IPS DF 6.9 (cell line): Measurements from ENCODE around the gene ACSL4.

Experiments
- DNase-seq: peaks from one replicate; pipeline ENCODE4 v3.0.0-alpha.2; 2013; ENCODE audit warnings: low read depth, low spot score
- H3K27ac ChIP-seq: one replicate; pipeline ENCODE4 v1.5.1; 2013; ENCODE audit warnings: low read length, control low read depth
- H3K27me3 ChIP-seq: 2 replicates; pipeline ENCODE4 v1.6.1; 2013; ENCODE audit warnings: mild to moderate bottlenecking, low read length; ENCODE audit not compliant: control insufficient read depth, insufficient read depth
- H3K36me3 ChIP-seq: 2 replicates; pipeline ENCODE4 v1.6.1; 2013; ENCODE audit warnings: low read length; ENCODE audit not compliant: control insufficient read depth, insufficient read depth
- H3K4me1 ChIP-seq: 2 replicates; pipeline ENCODE4 v1.6.1; 2013; ENCODE audit warnings: low read length; ENCODE audit not compliant: control insufficient read depth, insufficient read depth
- H3K4me3 ChIP-seq: 2 replicates; pipeline ENCODE4 v1.5.1; 2013; ENCODE audit warnings: mild to moderate bottlenecking, low read length
- H3K9me3 ChIP-seq: 2 replicates; pipeline ENCODE4 v1.6.1; 2013; ENCODE audit warnings: low read length, inconsistent platforms; ENCODE audit not compliant: control insufficient read depth, insufficient read depth
- WGBS: extraction: QIAGEN DNeasy Blood & Tissue Kit; methylation state at CpG from one replicate; pipeline ENCODE4 v1.1.7; 2013; ENCODE audit warnings: mixed read lengths, missing lambda C conversion rate; ENCODE audit not compliant: insufficient read length, insufficient coverage; 5-methylcytosine and 5-hydroxymethylcytosine counted together

ACSL4 gene

DNA sequence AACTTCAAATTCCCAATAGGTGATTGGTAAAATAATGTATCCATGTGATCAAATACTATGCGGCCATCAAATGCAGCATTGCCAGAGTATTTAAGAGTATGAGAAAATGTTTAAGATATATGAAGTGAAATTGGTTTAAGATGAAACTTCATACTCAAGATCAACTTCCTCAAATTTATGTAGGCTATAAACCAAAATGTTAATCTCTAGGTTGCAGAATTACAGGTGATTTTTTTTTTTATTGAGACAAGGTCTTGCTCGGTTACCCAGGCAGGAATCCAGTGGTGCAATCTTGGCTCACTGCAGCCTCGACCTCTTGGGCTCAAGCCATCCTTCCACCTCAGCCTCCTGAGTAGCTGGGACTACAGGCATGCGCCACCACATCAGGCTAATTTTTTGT is 25.3 kb downstream of the ACSL4 start:
- WGBS: no CpG with 5 or more reads among the region's 4 CpGs
- H3K36me3 ChIP-seq: no peaks in the 10 kb centered on the region
- no peak overlapping the region for H3K27ac ChIP-seq
- H3K9me3 ChIP-seq: no peaks in the 10 kb centered on the region
- H3K4me1 ChIP-seq: no peaks in the 10 kb centered on the region
- no peak overlapping the region for H3K4me3 ChIP-seq
- H3K27me3 ChIP-seq: no peaks in the 10 kb centered on the region
- no peak for DNase-seq

DNA sequence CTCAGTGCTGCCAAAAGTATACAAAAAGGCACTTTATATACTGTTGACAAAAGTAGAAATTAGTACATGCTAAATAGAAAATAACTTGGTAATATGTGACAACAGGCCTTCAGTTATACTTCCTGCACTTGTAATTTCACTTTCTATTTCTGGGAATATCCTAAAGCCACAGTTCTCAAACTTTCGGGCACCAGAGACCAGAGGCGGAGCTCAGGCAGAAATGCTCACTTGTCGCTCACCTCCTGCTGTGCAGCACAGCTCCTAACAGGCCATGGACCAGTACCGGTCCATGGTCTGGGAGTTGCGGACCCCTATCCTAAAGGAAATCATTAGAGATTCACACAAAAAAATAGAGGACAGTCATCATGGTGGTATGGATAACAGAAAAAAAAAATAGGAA is 25.7 kb downstream of the ACSL4 start:
- no peak for DNase-seq
- no peaks in the 10 kb centered on the region for H3K27me3 ChIP-seq
- H3K36me3 ChIP-seq: no peaks in the 10 kb centered on the region
- no peak overlapping the region for H3K27ac ChIP-seq
- no peak overlapping the region for H3K4me3 ChIP-seq
- H3K9me3 ChIP-seq: no peaks in the 10 kb centered on the region
- no peaks in the 10 kb centered on the region for H3K4me1 ChIP-seq
- WGBS: no CpG with 5 or more reads among the region's 5 CpGs

DNA sequence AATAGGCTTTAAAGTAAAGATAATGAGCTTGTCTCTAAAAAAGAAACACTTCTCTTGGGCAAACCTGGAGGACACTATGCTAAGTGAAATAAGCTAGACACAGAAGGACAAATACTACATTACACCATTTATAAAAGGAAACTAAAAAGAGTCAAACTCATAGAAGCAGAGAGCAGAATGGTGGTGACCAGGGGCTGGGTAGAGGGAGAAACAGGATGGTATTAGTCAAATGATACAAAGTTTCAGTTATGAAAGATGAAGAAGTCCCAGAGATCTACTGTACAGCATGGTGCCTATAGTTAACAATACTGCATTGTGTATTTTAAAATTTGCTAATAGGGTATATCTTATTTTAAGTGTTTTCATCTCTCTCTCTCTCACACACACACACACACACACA is 28.5 kb downstream of the ACSL4 start:
- no peak overlapping the region for H3K27ac ChIP-seq
- no peak for DNase-seq
- H3K9me3 ChIP-seq: no peaks in the 10 kb centered on the region
- H3K27me3 ChIP-seq: no peaks in the 10 kb centered on the region
- H3K4me1 ChIP-seq: no peaks in the 10 kb centered on the region
- no peak overlapping the region for H3K4me3 ChIP-seq
- H3K36me3 ChIP-seq: no peaks in the 10 kb centered on the region

DNA sequence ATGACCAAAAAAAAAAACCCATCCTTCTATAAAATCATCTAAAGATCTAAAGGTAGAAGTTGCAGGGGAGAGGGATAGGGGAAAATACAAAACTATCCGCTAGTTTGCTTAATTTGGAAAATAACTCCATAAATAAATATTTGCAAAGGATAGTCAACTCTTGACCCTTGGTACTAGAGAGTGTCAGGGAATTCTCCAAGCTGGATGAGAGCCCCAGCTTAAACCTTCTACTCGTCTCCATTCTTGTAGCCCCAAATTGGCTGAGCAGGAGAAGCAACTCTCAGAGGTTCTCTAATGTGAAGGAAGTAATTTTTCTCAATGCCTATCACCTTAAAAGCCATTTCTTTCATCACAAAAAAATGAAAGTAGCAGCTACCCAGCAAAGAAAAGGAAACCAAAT is 35.2 kb downstream of the ACSL4 start:
- H3K9me3 ChIP-seq: no peaks in the 10 kb centered on the region
- no peaks in the 10 kb centered on the region for H3K27me3 ChIP-seq
- no CpG with 5 or more reads among the region's 2 CpGs for WGBS
- no peak for DNase-seq
- no peak overlapping the region for H3K4me3 ChIP-seq
- no peaks in the 10 kb centered on the region for H3K4me1 ChIP-seq
- no peak overlapping the region for H3K27ac ChIP-seq
- no peaks in the 10 kb centered on the region for H3K36me3 ChIP-seq

DNA sequence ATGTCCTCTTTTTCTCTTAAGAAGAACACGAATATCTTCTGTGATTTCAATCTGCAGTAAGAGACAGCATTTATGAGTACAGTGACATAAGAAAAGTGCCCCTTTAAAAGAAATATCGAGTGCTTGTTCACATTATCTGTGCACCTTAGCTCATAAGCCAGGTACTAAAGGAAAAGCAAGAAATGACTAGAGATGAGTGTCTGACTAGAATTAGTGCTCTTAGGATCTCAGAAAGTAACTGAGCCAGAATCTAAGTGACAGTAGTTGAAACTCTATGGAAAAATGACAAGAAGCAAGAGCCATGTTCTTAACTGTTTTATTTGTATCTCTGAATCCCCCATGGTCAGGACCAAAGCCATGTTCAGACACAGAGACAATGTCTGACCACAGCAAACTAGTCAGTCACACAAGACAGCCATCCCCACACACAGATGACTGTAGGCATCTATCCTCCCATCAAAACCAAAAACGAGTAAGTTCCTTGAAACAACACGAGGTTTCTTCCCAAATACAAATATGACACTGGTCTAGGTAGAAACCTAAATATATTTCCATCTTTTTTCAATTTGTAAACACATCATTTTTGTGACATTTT is 36.8 kb downstream of the ACSL4 start:
- H3K27me3 ChIP-seq: no peaks in the 10 kb centered on the region
- H3K27ac ChIP-seq: no peak overlapping the region
- H3K4me1 ChIP-seq: no peaks in the 10 kb centered on the region
- H3K9me3 ChIP-seq: no peaks in the 10 kb centered on the region
- WGBS: no CpG with 5 or more reads among the region's 4 CpGs
- H3K36me3 ChIP-seq: no peaks in the 10 kb centered on the region
- no peak for DNase-seq
- no peak overlapping the region for H3K4me3 ChIP-seq

DNA sequence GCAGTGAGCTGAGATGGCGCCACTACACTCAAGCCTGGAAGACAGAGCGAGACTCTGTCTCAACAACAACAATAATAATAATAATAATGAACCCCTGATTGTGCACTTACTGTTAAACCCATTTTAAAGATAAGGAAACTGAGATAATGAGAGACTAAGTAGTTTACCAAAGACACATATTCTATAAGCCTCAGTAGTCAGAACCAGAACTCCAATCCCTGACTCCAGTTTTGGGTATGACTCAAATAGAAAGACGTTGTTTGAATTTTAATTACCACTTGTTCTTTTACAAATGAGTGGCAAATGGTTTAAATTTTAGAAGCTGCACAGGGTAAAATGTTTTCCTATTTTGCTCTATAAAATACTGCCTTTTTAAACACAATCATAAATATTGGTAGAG is 37.4 kb downstream of the ACSL4 start:
- no peak overlapping the region for H3K27ac ChIP-seq
- H3K9me3 ChIP-seq: no peaks in the 10 kb centered on the region
- no peak overlapping the region for H3K4me3 ChIP-seq
- no peaks in the 10 kb centered on the region for H3K27me3 ChIP-seq
- no peak for DNase-seq
- no peaks in the 10 kb centered on the region for H3K4me1 ChIP-seq
- H3K36me3 ChIP-seq: no peaks in the 10 kb centered on the region
- no CpG with 5 or more reads among the region's 3 CpGs for WGBS

DNA sequence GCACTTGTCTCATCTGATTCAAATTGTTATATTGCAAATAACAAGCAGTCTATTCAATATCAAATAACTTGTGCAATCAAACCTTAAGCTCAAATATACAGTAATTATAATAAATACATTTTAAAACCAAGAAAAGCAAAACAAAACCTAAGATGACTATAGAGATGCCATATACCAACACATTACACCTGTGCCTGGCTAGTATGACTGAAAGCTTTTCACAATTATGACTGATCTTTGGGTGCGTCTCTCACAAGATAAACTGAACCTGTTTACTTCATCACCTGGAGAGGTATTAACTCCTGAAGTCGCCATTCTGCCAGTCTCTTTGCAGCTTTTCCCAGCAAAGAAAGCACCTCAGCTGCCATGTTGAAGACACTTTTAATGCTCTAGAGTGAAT is 41.3 kb downstream of the ACSL4 start:
- H3K36me3 ChIP-seq: no peaks in the 10 kb centered on the region
- no peaks in the 10 kb centered on the region for H3K9me3 ChIP-seq
- no peak overlapping the region for H3K4me3 ChIP-seq
- no peak overlapping the region for H3K27ac ChIP-seq
- no peak for DNase-seq
- H3K27me3 ChIP-seq: no peaks in the 10 kb centered on the region
- WGBS: no CpG with 5 or more reads among the region's 2 CpGs
- no peaks in the 10 kb centered on the region for H3K4me1 ChIP-seq

DNA sequence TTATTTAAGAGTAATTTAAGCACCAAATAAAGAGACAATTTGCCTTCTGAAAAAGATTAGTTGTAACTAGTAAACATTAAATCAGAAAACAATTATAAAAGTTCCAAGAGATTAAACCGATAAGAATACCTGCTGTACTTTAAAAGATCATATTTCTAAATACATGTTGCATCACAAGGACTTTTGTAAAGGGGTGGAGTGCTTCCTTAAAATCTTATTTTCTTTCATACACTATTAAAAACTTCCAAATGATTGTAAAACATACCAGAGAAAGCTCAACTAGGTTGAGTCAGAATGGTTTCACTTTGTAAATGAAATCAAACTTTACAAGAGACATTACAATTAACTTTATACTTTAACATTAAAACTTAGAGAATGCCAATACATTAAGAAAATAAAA is 41.8 kb downstream of the ACSL4 start:
- no peaks in the 10 kb centered on the region for H3K27me3 ChIP-seq
- H3K4me3 ChIP-seq: no peak overlapping the region
- WGBS: no CpG with 5 or more reads among the region's 1 CpG
- H3K27ac ChIP-seq: no peak overlapping the region
- no peaks in the 10 kb centered on the region for H3K36me3 ChIP-seq
- DNase-seq: no peak
- H3K4me1 ChIP-seq: no peaks in the 10 kb centered on the region
- no peaks in the 10 kb centered on the region for H3K9me3 ChIP-seq

DNA sequence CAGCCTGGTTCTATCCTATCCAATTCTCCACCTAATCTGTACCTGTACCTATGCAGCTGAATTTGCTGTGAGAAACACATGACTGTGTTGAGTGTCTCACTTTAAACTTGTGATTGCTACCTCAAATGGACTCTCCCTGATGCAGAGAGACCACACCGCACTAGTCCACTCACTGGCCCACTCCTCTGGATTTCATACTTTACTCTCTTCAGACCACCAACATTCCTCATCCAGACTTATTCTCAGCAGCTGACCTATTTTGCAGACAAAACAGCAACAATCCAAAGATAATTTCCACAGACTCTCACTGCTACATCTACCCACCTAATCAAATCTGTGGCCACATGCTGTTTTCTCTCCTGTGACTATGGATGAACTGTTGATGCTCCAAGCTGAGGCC is 45.2 kb downstream of the ACSL4 start:
- H3K36me3 ChIP-seq: no peaks in the 10 kb centered on the region
- no peaks in the 10 kb centered on the region for H3K4me1 ChIP-seq
- H3K4me3 ChIP-seq: no peak overlapping the region
- no peaks in the 10 kb centered on the region for H3K9me3 ChIP-seq
- DNase-seq: no peak
- no CpG with 5 or more reads among the region's 1 CpG for WGBS
- H3K27ac ChIP-seq: no peak overlapping the region
- H3K27me3 ChIP-seq: no peaks in the 10 kb centered on the region

DNA sequence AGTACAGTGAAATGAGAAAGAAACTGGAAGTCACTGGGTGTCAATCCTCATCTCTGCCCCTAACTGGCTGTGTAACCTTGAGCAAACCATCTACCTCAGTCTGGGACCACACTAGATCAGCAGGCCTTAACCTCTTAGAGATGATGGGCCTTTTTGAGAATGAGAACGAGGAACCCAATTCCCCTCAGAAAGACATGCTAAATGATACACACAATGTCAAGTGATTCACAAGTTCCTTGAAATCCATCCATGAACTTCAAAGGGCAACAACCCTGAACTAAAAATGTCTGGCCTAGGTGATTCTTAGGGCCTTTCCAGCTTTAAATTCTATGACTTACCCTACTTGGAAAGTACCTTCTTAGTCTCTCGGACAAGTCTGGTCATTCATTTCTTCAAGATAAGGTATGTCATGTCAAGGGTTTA is 47.4 kb downstream of the ACSL4 start:
- WGBS: no CpG with 5 or more reads among the region's 2 CpGs
- Histone ChIP-seq H3K27me3 (no peaks in the 10 kb centered on the region), H3K36me3 (no peaks in the 10 kb centered on the region), H3K4me3 (no peak overlapping the region), H3K9me3 (no peaks in the 10 kb centered on the region), H3K4me1 (no peaks in the 10 kb centered on the region), H3K27ac (no peak overlapping the region)
- DNase-seq: no peak

DNA sequence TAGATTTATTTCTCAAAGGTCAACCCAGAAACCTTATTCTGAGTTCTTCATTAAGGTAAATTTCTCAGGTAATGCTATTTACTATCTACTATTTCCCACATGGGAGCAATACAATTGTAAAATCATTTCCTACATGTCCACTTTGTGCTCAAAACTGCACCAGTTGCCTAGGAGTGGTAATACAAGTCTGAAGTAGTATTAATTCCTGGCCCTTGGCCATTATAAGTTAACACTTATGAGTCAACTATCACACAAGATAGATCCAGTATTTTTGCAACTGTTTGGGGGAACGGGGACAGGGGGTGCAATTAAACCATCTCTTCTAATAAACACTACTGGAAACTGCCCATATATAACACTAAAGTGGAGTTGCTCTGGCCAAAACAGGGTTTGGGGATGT is 48.9 kb downstream of the ACSL4 start:
- Histone ChIP-seq H3K27ac (no peak overlapping the region), H3K27me3 (no peaks in the 10 kb centered on the region), H3K36me3 (no peaks in the 10 kb centered on the region), H3K4me1 (no peaks in the 10 kb centered on the region), H3K9me3 (no peaks in the 10 kb centered on the region), H3K4me3 (no peak overlapping the region)
- WGBS: no CpG with 5 or more reads among the region's 1 CpG
- DNase-seq: no peak
